Lower leg skin (tissue), 3 donors: ENCODE results near the gene JRKL.

Experiments used
- POLR2A ChIP-seq, 2 donors: fragments of 450-650 bp; IDR thresholded peaks; one replicate each; pipeline ENCODE4 v1.6.1; 2016 to 2017; ENCODE audit warnings: antibody characterized with exemption in 2 of 2, mild to moderate bottlenecking in 1 of 2, moderate library complexity in 1 of 2
- TF ChIP-seq, protein P1 (sequence below), 3 donors: fragments of 450-650 bp; IDR thresholded peaks; one replicate each; pipeline ENCODE4 v1.5.1; 2016; ENCODE audit warnings: antibody characterized with exemption in 3 of 3, mild to moderate bottlenecking in 3 of 3, moderate library complexity in 2 of 3

DNA sequence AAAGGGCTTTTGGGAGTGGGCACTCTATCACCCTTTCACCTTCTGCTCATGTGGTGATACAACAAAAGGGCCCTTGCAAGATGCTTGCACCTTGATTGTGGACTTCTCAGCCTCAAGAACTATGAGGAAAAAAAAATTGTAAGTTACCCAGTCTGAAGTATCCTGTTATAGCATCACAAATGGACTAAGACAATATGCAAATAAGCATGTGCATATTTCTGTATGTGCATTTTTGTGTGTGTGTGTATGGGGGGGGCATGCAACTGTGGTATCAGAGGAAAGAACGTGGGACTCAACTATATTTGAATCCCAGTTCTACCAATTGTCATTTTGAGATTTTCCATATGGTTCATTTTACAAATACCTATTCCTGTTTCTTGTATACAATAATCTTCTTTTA lies 10.9 kb downstream of the JRKL start:
- TF ChIP-seq, protein P1, sequence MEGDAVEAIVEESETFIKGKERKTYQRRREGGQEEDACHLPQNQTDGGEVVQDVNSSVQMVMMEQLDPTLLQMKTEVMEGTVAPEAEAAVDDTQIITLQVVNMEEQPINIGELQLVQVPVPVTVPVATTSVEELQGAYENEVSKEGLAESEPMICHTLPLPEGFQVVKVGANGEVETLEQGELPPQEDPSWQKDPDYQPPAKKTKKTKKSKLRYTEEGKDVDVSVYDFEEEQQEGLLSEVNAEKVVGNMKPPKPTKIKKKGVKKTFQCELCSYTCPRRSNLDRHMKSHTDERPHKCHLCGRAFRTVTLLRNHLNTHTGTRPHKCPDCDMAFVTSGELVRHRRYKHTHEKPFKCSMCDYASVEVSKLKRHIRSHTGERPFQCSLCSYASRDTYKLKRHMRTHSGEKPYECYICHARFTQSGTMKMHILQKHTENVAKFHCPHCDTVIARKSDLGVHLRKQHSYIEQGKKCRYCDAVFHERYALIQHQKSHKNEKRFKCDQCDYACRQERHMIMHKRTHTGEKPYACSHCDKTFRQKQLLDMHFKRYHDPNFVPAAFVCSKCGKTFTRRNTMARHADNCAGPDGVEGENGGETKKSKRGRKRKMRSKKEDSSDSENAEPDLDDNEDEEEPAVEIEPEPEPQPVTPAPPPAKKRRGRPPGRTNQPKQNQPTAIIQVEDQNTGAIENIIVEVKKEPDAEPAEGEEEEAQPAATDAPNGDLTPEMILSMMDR (IDR thresholded peaks at IDR 0.05) = no peak
- TF ChIP-seq POLR2A (IDR thresholded peaks at IDR 0.05) = no peak
